Left forelimb (tissue), 1 donor: Measurements from ENCODE around the gene MLXIPL.
"Not testable (repeated sequence)": the region's sequence is repeated elsewhere in the genome, so short reads cannot be mapped to it uniquely, and the experiment has no call there.

Experiments
- DNase-seq: peaks from one replicate; pipeline ENCODE4 v3.0.0-alpha.2; 2018; ENCODE audit warnings: low spot score

MLXIPL gene

DNA sequence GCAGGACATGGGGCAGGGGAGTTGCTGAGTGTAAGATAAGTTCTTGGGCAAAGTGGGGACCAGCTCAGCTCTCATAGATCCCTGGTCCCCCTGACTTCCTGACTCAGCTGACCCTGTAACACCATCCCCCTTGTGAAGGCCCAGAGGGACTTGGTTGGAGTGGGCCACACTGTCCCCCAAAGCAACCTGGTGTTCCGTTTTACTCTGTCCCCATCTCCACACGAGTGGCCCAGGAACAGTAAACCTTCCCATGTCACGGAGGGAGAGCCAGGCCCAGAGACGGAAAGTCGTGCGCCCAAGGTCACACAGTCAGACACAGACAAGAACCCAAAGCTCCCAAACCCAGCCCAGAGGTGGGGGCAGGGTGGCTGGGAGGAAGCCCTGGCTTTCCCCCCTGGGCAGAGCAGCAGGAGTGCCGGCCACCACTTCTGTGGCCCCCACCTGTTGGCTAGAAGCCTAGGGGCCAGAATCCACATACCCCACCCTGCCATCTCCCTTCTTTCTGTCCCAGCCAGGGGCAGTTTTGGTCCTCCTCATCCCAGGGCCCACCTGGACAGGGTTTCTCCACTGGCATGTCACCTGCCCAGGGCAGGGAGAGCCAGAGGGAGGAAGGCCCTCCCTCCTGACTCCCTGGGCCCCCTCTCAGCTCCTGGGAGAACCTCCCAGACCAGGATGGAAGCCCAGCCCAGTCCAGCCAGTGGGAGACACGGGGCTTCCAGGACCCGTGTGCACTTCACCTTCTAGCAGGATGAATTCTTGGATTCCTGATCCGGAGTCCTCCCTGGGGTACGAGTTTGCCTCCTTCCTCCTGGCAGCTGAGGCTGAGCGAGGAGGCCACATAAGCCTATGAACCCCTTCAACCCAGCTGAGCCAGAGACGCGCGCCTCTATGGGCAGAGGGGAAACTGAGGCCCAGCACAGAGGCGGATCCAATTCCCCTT, 22.7 kb upstream of the MLXIPL start:
- no peak for DNase-seq

DNA sequence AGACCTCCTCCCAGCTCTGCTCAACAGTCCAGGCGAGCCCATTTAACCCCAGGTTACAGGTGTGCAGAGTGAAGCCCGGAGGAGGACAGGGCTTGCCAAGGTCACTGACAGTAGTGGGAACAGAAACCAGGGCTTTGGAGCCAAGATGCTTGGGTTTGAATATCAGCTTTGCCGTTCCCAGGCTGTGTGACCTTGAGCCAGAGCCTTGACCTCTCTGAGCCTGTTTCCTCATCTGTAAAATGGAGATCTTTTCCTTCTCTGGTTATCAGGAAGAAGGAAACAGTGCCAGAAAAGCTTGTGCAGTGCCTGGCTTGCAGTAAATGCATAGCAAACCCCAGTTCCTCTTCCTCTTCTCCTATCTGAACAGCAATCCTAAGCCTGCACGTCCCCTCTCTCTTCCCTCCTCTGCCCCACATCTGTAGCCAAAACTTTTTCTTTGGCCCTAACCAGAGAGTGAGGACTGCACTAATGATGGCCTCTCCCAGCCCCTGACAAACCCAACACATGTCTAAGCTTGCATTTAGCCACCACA, 21.4 kb upstream of the MLXIPL start:
- DNase-seq, result no peak

DNA sequence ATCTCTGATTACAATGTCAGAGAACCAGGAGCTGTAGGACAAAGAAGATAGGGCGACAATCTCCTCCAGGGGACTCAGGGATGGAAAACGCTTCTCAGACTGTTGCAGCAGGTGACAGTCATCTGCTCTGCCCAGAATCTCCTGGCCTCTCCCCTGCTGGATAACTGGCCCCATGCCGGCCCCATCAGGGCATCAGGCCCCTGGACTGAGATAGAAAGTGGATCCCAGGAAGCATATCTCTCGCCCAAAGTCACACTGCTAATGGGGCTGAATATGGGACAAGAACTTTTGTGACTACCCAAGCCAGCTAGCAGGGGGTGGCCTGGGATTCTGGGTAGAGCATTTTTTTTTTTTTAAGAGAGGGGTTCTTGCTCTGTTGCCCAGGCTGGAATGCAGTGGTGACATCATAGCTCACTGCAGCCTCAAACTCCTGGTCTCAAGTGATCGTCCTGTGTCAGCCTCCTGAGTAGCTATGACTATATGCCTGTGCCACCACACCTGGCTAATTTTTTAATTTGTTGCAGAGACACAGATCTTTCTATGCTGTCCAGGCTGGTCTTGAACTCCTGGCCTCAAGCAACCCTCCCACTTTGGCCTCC, 20.5 kb upstream of the MLXIPL start:
- DNase-seq, result no peak

DNA sequence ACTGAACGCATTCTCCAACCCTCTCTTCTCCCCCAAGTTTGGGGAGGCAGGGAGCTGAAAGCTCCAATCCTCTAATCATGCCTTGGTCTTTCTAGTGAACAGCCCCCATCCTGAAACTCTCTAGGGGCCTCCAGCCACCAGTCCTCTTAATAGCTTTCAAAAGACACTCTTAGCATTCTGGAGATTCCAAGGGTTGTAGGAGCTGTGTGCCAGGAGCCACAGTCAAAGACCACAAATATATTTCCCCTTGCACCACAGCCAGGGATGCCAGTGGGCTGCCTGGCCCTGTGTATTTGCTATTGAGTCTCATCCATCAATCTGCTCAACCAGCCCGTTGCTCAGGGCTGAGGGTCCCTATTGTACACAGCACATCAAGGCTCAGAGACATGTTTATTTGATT, 18.5 kb upstream of the MLXIPL start:
- DNase-seq, result no peak

DNA sequence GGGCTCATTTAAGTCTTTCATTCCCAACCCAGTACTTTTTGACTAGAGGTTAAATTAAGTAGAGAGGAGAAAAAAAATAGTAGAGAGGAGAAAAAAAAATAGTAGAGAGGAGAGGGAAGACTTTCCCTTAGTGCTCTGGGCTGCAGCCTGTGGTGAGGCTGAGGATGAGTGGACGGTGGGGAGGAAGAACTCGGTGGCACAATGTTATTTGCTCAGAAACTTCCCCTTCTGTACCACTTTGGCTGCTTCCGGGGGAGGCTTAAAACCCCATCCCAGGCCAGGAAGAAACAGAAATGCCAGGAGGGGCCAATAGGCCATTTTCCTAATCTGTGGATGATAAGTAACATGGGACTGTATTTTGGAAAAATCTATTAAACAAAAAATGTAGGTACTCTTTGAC, 14.6 kb upstream of the MLXIPL start:
- DNase-seq, result no peak

DNA sequence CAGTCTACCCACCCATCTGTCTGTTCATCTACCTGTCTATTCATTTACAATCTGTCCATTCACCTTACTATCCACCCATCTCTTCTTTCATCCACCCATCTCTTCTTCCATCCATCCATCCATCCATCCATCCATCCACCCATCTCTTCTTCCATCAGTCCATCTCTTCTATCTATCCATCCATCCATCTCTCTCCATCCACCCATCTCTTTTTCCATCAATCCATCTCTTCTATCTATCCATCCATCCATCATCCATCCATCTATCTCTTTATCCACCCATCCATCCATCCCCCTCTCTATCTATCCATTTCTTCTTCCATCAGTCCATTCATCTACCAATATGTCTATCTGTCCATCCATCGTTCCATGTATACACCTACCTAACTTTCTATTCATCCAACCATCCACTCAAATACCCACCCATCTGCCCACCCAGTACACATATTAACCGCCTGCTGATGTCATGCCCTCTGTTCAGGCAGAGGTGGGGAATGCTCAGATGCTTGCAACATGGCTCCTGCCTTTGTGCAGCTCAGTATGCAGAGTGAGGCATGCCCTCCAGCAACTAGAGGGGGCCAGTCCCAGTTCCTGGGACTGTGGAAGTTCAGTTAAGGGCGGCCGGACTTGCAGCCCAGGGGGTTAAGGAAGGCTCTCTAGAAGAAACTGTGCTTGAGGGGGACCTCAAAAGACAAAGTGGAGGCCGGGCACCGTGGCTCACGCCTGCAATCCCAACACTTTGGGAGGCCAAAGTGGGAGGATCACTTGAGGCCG, 11.3 kb upstream of the MLXIPL start:
- no peak for DNase-seq

DNA sequence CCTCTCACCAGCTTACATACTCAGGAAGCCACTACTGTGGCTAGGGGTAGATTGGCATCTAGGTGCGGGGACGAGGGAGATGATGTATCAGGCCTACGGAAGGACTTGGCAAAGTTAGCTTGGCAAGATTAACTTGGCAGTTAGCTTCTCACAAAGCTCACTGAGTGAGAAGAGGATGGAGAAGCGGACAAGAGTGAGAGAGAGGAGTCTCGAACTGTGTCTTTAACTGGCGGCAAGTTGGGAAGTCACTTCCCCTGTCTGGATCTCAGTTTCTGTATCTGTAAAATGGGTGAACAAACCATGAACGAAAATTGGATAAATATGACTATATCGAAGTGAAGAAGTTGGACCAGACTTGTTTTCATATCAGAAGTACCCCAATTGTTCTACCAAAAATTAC, 9.5 kb upstream of the MLXIPL start:
- DNase-seq, result no peak

DNA sequence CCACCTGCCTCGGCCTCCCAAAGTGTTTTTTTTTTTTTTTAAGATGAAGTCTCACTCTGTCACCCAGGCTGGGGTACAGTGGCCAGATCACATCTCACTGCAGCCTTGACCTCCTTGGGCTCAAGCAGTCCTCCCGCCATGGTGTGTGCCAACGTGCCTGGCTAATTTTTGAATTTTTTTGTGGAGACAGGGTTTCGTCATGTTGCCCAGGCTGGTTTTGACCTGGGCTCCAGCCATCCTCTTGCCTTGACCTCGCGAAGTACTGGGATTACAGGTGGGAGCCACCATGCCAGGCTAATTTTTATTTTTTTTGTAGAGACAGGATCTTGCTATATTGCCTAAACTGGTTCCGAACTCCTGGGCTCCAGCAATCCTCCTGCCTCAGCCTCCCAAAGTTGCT, 9.0 kb upstream of the MLXIPL start:
- DNase-seq, result no peak

DNA sequence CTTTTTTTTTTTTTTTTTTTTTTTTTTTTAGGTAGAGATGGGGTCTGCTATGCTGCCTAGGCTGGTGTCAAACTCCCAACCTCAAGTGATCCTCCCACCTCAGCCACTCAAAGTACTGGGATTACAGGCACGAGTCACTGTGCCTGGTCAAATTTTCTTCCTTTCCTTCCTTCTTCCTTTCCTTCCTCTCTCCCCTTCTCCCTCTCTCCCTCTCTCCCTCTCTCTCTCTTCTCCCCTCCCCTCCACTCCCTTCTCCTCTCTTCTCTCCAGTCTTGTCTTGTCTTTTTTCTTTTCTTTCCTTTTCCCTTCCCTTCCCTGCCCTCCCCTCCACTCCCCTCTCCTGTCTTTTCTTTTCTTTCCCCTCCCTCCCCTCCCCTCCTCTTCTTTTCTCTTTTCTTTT, 7.2 kb upstream of the MLXIPL start:
- DNase-seq, result no peak

DNA sequence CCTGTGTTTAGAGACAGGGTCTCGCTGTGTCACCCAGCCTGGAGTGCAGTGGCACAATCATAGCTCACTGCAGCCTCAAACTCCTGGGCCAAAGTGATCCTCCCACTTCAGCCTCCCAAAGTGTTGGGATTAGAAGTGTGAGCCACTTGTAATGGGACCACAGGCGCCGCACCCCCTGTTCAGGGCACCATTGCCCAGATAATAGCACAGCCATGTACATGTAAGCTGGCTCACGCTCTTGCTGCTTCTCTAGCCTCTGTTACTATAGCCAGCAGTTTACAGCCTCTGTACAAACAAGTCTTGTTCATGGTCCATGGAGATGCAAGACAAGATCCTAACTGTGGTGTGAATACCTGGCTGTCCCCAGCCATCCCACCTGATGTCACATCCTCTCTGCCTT, 4.2 kb upstream of the MLXIPL start:
- no peak for DNase-seq

DNA sequence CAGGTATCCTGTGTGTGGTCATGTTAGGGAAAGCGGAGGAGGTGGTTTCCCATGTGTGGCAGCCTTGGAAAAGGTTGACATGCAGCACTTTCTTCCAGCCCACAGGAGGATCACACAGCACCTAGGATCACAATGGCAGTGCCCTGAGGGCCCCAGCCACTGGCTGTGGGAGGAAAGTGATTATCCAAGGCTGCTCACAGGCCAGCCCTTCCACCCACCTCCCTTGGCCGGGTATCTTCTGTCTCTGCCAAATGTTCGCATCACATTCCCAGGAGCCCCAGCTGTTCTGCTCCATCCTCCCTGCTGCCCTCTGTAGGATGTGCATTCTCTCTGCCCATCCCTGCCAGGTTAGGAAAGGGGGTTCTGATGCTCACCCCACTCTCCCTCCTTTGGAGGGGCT, 2.5 kb upstream of the MLXIPL start:
- no peak for DNase-seq

DNA sequence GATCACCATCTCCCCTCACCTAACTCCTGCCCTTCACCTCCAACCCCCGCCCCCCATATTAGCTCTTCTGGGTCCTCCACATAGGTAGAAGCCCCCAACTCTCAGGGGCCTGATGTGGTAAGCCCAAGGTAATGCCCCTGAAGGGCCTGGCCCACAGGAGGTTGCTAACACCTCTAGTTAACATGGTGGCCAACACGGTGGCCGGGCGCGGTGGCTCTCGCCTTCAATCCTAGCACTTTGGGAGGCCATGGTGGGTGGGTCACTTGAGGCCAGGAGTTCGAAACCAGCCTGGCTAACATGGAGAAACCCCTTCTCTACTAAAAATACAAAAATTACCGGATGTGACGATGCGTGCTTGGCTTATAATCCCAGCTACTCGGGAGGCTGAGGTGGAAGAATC, 954 bp upstream of the MLXIPL start:
- no peak for DNase-seq

DNA sequence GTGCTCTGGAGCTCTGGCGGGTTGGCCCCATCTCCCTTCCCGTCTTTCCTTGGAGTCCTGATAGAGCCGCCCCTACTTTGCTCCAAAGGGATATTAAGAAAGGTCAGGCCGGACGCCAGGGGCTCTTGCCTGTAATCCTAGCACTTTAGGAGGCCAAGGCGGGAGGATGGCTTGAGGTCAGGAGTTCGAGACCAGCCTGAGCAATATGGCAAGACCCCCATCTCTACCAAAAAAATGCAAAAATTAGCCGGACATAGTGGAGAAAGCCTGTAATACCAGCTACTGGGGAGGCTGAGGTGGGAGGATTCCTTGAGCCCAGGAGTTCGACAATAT, 313 bp upstream of the MLXIPL start:
- no peak for DNase-seq

DNA sequence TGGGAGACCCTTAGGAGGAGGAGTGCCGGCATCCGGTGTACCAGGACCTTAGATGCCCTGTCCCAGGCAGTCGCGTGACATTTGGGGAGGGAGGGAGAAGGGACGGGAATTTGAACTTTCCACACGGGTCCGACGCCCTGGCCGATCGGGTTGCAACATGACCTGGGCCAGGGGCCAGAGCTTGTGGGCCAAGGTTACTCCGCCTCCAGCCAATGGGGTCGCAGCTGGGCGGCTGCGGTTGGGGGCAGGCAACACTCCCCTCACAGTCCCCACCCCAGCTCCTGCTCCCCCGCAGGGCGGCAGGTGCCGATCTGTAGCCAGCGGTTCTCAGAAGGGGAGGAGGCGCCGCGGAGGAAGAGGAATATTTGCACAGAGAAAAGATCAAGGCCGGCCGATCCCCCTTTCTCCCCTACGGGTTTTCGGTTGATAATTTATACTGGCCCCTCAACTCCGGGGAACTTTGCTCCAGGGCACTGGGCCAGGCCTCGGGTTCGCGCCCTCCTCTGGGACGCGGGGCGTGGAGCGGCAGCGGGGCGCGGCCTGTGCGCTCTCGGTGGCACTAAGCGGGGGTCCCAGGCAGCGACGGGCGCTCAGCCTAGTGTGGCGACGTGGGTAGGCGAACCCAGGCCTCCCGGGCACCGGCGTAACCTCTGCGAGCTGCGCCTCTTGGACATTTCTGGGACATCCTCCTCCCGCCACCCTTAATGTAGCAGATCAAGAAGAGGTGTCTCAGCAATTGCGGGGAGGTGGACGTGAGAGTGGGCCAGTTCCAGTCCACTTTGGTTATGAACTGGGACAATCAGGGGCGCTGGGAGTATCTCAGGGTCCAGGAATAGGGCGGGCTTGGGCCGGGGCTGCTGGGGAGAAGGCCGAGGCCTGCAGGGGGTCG, 1.2 kb downstream of the MLXIPL start:
- no peak for DNase-seq

DNA sequence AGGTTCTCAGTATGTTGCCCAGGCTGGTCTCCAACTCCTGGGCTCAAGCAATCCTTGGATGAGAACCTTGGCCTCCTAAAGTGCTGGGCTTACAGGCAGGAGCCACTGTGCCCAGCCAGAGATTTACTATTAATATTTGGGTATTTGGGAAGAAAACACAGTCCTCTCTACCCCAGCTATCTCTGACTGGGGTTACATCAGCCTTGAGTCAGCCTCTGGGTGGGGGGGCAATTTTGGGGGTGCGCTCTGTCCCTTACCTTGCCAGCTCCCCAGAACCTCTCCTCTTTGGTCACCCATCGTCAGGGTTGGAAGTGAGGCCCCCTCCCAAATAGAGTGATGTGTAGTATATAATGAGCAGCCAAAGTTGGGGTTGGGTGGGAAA, 1.8 kb downstream of the MLXIPL start:
- DNase-seq, result no peak

DNA sequence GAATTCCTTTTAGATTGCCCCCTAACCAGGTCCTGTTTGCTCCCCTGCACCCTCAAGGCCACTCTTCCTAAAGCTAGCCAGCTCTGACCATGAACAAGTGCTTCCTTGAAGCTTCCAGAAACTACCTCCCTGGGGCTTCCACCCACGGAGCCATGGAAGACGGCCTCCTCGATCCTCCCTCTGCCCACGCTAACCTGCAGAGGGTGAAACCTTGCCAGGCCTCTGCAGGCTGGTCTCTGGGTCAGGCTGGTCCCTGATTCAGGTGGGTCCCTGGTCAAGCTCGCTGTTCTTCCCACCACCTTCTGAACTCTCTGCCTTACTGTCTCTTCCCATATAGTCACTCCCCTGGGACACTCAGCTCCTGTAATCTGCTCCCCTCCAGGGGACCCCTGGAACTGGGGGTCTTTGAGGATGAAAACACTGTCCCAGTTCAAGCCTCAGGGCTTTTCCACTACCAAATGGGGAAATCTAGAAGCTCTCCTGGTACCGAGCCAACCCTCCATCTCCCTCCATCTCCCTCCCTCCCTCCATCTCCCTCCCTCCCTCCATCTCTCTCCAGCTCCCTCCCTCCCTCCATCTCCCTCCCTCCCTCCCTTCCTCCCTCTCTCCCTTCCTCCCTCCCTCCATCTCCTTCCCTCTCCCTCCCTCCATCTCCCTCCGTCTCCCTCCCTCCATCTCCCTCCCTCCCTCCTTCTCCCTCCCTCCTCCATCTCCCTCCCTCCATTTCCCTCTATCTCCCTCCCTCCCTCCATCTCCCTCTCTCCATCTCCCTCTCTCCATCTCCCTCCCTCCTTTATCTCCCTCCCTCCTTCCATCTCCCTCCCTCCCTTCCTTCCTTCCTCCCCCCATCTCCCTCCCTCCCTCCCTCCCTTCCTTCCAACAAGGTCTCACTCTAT, 2.9 kb downstream of the MLXIPL start:
- DNase-seq, result no peak

DNA sequence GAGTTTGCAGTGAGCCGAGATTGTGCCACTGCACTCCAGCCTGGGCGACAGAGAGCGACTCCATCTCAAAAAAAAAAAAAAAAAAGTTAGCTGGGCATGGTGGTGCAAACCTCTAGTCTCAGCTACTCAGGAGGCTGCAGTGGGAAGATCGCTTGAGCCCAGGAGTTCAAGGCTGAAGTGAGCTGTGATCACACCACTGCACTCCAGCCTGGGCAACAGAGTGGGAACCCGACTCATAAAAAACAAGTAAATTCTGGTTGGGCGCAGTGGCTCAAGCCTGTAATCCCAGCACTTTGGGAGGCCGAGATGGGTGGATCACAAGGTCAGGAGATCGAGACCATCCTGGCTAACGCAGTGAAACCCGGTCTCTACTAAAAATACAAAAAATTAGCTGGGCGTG, 4.9 kb downstream of the MLXIPL start:
- not testable (repeated sequence) for DNase-seq

DNA sequence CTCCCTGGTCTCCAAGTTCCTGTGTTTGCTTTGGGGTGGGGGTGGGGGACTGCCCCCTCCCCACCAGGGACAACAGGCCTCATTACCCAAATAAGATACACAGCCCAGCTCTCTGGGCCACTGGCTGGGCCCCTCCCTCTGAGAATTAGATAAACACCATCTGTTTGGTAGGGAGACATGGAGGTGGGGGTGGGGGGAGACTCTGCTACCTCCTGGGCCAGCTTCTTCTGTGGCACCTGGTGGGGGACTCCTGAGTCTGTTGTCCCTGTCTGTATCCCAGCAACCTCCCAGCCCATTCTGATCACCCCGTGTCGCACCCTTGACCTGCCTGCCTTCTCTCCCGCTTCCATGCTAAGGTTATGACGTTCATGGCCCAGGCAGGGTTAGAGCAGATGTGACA, 5.8 kb downstream of the MLXIPL start:
- no peak for DNase-seq

DNA sequence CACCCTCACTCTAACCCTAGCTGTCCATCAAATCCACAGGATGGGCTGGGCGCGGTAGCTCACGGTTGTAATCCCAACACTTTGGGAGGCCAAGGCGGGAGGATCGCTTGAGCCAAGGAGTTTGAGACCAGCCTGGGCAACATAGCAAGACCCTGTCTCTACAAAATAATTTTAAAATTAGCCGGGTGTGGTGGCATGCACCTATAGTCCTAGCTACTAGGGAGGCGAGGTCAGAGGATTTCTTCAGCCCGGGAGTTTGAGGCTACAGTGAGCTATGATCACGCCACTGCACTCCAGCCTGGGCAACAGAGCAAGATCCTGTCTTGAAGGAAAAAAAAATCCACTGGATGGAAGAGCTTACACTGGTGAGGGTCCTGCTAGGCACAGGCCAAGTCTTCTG, 6.8 kb downstream of the MLXIPL start:
- not testable (repeated sequence) for DNase-seq

DNA sequence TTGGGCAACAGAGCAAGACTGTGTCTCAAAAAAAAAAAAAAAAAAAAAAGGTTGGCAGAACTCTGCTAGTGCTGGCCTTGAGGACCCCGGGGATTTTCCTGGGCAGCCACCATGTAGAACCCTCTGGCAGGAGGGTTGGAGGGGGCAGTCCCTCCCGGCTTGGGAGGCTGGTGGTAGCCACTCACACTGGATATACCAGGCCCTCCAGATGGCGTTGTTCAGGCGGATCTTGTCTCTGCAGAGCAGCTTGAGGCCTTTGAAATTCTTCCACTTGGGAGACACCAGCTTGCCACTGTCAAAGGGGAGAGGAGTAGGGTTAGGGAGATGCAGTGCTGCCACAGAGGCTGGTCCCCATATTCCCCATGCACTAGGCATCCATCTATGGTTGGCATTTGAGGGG, 8.4 kb downstream of the MLXIPL start:
- no peak for DNase-seq

DNA sequence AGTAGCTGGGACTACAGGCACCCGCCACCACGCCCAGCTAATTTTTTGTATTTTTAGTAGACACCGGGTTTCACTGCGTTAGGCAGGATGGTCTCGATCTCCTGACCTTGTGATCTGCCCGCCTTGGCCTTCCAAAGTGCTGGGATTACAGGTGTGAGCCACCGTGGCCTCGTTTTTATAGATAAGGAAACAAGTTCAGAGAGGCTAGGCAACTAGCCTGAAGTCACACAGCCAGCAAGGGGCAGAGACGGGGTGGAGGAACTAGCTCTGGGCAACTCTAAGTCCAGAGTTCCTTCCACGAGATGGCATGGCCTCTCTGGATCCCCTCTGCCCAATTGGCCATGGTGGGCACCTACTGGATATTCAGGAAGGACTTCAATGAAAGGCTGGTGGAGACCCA, 9.4 kb downstream of the MLXIPL start:
- DNase-seq, result not testable (repeated sequence)
